Measurements from ENCODE around the gene CAMTA1. TPM values are rescaled to one million over a fixed set of nuclear protein-coding genes. Genes with fewer than 3 reads are reported as not detected.

Gene CAMTA1
- total RNA-seq, 1 experiment from 2014 or later, result 85.2 TPM

DNA sequence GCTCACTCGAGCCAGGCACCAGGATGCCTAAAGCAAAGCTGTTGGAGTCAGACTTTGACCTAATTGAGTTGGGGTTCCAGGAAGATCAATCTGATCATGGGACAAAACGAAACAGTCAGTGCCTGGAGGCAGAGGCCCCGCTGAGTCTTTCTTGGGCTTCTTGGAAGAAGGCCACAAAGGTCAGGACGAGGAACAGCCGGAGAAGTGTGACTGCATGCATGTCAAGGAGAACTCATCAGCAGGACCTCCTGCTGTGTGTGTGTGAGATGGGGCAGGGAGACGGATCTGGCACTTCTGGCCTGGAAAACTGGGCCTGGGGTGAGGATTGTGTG is 190.8 kb downstream of the CAMTA1 start:
- Histone ChIP-seq H3K36me3 (ENCODE audit: insufficient read depth, low read length, poor library complexity, severe bottlenecking) (no peaks in the 10 kb centered on the region), H3K27me3 (replicated peaks; ENCODE audit: insufficient read depth, low read depth, low read length, poor library complexity) (no peaks in the 10 kb centered on the region), H3K4me3 (ENCODE audit: low read depth, low read length, poor library complexity, severe bottlenecking) (no peak overlapping the region), H3K9me3 (ENCODE audit: low read depth, low read length, poor library complexity, severe bottlenecking) (no peaks in the 10 kb centered on the region), H3K27ac (ENCODE audit: low read depth, low read length, poor library complexity, severe bottlenecking) (no peak overlapping the region), H3K4me1 (ENCODE audit: insufficient read depth, low read length, poor library complexity, severe bottlenecking) (no peaks in the 10 kb centered on the region)
- intact Hi-C loops (cut with micrococcal nuclease; ENCODE audit: unreplicated experiment), result no loop called here
- TF ChIP-seq EZH2 (IDR thresholded peaks at IDR 0.05; ENCODE audit: borderline replicate concordance, low read depth, low read length, poor library complexity, severe bottlenecking), result no peak
- TF ChIP-seq, protein P1, sequence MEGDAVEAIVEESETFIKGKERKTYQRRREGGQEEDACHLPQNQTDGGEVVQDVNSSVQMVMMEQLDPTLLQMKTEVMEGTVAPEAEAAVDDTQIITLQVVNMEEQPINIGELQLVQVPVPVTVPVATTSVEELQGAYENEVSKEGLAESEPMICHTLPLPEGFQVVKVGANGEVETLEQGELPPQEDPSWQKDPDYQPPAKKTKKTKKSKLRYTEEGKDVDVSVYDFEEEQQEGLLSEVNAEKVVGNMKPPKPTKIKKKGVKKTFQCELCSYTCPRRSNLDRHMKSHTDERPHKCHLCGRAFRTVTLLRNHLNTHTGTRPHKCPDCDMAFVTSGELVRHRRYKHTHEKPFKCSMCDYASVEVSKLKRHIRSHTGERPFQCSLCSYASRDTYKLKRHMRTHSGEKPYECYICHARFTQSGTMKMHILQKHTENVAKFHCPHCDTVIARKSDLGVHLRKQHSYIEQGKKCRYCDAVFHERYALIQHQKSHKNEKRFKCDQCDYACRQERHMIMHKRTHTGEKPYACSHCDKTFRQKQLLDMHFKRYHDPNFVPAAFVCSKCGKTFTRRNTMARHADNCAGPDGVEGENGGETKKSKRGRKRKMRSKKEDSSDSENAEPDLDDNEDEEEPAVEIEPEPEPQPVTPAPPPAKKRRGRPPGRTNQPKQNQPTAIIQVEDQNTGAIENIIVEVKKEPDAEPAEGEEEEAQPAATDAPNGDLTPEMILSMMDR (conservative IDR thresholded peaks at IDR 0.05; ENCODE audit: low read depth, low read length), result no peak
- no TSS peak for BruUV-seq (replicated peaks)
- CTCF ChIA-PET, result no interaction called here
- POLR2A ChIA-PET (ENCODE audit: low non-redundant PET), result no interaction called here
- DNase-seq (ENCODE audit: low spot score), result no peak

DNA sequence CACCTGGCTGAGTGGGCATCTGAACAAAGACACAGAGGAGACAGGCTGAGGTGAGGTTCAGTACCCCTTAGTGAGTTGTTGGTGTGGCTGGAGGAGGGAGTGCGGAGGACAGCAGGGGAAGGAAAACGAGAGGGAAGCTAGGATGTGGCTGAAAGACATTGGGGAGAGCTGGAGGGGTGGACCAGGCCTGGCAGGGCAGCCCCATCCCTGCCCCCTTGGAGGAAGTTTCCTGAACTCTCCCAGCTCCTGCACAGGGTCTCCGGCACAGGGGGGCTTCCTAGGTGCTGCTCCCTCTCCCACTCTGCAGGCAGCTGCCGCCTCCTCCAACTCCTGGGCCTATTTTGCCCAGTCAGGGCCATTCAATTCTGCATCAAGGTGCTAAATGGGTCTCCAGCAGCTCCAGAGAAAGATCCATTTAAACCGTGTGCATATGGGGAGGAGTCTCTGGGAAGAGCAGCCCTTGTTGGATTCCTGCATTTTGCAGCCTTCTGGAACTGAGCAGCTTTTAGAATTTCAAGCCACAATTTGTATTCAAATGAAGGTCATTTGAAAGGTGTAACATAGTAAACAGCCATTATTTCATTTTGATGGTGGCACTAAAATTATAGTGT is 193.9 kb downstream of the CAMTA1 start:
- ChIA-PET CTCF (no interaction called here), POLR2A (ENCODE audit: low non-redundant PET) (no interaction called here)
- no peak overlapping the region for H3K4me3 ChIP-seq (ENCODE audit: low read depth, low read length, poor library complexity, severe bottlenecking)
- no peak for DNase-seq (ENCODE audit: low spot score)
- BruUV-seq (replicated peaks), result no TSS peak
- H3K9me3 ChIP-seq (ENCODE audit: low read depth, low read length, poor library complexity, severe bottlenecking), result no peaks in the 10 kb centered on the region
- H3K27ac ChIP-seq (ENCODE audit: low read depth, low read length, poor library complexity, severe bottlenecking), result no peak overlapping the region
- intact Hi-C loops (cut with micrococcal nuclease; ENCODE audit: unreplicated experiment), result no loop called here
- no peaks in the 10 kb centered on the region for H3K4me1 ChIP-seq (ENCODE audit: insufficient read depth, low read length, poor library complexity, severe bottlenecking)
- H3K36me3 ChIP-seq (ENCODE audit: insufficient read depth, low read length, poor library complexity, severe bottlenecking), result no peaks in the 10 kb centered on the region
- TF ChIP-seq, protein P1 (conservative IDR thresholded peaks at IDR 0.05; ENCODE audit: low read depth, low read length), result no peak
- no peak for TF ChIP-seq EZH2 (IDR thresholded peaks at IDR 0.05; ENCODE audit: borderline replicate concordance, low read depth, low read length, poor library complexity, severe bottlenecking)
- H3K27me3 ChIP-seq (replicated peaks; ENCODE audit: insufficient read depth, low read depth, low read length, poor library complexity), result no peaks in the 10 kb centered on the region

DNA sequence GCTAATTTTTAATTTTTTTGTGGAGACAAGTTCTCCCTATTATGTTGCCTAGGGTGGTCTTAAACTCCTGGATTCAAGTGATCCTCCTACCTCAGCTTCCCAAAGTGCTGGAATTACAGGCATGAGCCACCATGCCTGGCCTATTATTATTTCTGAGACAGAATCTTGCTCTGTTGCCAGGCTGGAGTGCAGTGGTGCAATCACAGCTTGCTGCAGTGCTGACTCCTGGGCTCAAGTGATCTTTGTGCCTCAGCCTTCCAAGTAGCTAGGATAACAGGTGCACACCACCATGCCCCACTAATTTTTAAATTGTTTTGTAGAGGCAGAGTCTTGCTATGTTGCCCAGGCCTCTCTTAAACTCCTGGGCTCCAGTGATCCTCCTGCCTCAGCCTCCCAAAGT is 196.3 kb downstream of the CAMTA1 start:
- BruUV-seq (replicated peaks), result no TSS peak
- H3K9me3 ChIP-seq (ENCODE audit: low read depth, low read length, poor library complexity, severe bottlenecking), result no peaks in the 10 kb centered on the region
- TF ChIP-seq, protein P1 (conservative IDR thresholded peaks at IDR 0.05; ENCODE audit: low read depth, low read length), result no peak
- ChIA-PET CTCF (no interaction called here), POLR2A (ENCODE audit: low non-redundant PET) (no interaction called here)
- H3K27me3 ChIP-seq (replicated peaks; ENCODE audit: insufficient read depth, low read depth, low read length, poor library complexity), result peaks cover 8% of the 10 kb centered on the region
- no peak overlapping the region for H3K27ac ChIP-seq (ENCODE audit: low read depth, low read length, poor library complexity, severe bottlenecking)
- no peak overlapping the region for H3K4me3 ChIP-seq (ENCODE audit: low read depth, low read length, poor library complexity, severe bottlenecking)
- no peaks in the 10 kb centered on the region for H3K36me3 ChIP-seq (ENCODE audit: insufficient read depth, low read length, poor library complexity, severe bottlenecking)
- no peak for DNase-seq (ENCODE audit: low spot score)
- intact Hi-C loops (cut with micrococcal nuclease; ENCODE audit: unreplicated experiment), result no loop called here
- no peaks in the 10 kb centered on the region for H3K4me1 ChIP-seq (ENCODE audit: insufficient read depth, low read length, poor library complexity, severe bottlenecking)

Measured in A673 (cell line).